Measurements from ENCODE around the gene NAALADL2.
A peak's percentile ranks its signal among the peaks of the same experiment; 100 is the strongest.

NAALADL2 gene

GRCh38 chr3:175655351-175655750, 796.2 kb downstream of the NAALADL2 start:
- no peak overlapping the region for H3K27ac ChIP-seq

GRCh38 chr3:175656461-175656860, 797.3 kb downstream of the NAALADL2 start:
- TF ChIP-seq ZFX (IDR thresholded peaks at IDR 0.05; ENCODE audit: borderline replicate concordance), result no peak
- TF ChIP-seq CTCF (IDR thresholded peaks at IDR 0.05), result no peak
- no peak overlapping the region for H3K27ac ChIP-seq

More at GRCh38 chr3:175655351-175655750, 796.2 kb downstream of the NAALADL2 start:
- TF ChIP-seq ZFX (IDR thresholded peaks at IDR 0.05; ENCODE audit: borderline replicate concordance) (no peak), CTCF (IDR thresholded peaks at IDR 0.05) (no peak)

GRCh38 chr3:175659670-175660350, 800.7 kb downstream of the NAALADL2 start:
- TF ChIP-seq ZFX (IDR thresholded peaks at IDR 0.05; ENCODE audit: borderline replicate concordance) (no peak), CTCF (IDR thresholded peaks at IDR 0.05) (no peak)
- H3K27ac ChIP-seq, result no peak overlapping the region

GRCh38 chr3:175662815-175663214, 803.7 kb downstream of the NAALADL2 start:
- H3K27ac ChIP-seq, result no peak overlapping the region
- TF ChIP-seq ZFX (IDR thresholded peaks at IDR 0.05; ENCODE audit: borderline replicate concordance) (no peak), CTCF (IDR thresholded peaks at IDR 0.05) (no peak)

- TF ChIP-seq ZFX (IDR thresholded peaks at IDR 0.05; ENCODE audit: borderline replicate concordance) (no peak), CTCF (IDR thresholded peaks at IDR 0.05) (no peak)
- no peak overlapping the region for H3K27ac ChIP-seq
Measured at GRCh38 chr3:175664911-175665310, 805.8 kb downstream of the NAALADL2 start.

GRCh38 chr3:175668300-175668699, 809.2 kb downstream of the NAALADL2 start:
- no peak overlapping the region for H3K27ac ChIP-seq
- TF ChIP-seq CTCF (IDR thresholded peaks at IDR 0.05) (no peak), ZFX (IDR thresholded peaks at IDR 0.05; ENCODE audit: borderline replicate concordance) (no peak)

- TF ChIP-seq ZFX (IDR thresholded peaks at IDR 0.05; ENCODE audit: borderline replicate concordance) (no peak), CTCF (IDR thresholded peaks at IDR 0.05) (no peak)
- peak overlapping the region; percentile 74 for H3K27ac ChIP-seq
Measured at GRCh38 chr3:175670557-175670956, 811.4 kb downstream of the NAALADL2 start.
